Measurements from ENCODE around the gene PCDHA9.
"Not testable (repeated sequence)": the region's sequence is repeated elsewhere in the genome, so short reads cannot be mapped to it uniquely, and the experiment has no call there.

Gene PCDHA9

GRCh38 chr5:140875085-140876065, 27.2 kb downstream of the PCDHA9 start, which contains the start of gene PCDHA12:
TSS of gene PCDHA12 (plus strand) at chr5:140875308. CDS start at chr5:140875473, 165 bp downstream.
- DNase-seq (ENCODE audit: low read depth in 3 of 3, low spot score in 1 of 3), result no peak

- DNase-seq (ENCODE audit: low read depth in 3 of 3, low spot score in 1 of 3), result not testable (repeated sequence)
These were observed 28.5 kb downstream of the PCDHA9 start for GRCh38 chr5:140876541-140877261.

- no peak for DNase-seq (ENCODE audit: low read depth in 3 of 3, low spot score in 1 of 3)
These were observed 29.0 kb downstream of the PCDHA9 start for GRCh38 chr5:140877262-140877581.

- no peak for DNase-seq (ENCODE audit: low read depth in 3 of 3, low spot score in 1 of 3)
These were observed 33.9 kb downstream of the PCDHA9 start, which contains the start of gene PCDHA13 for GRCh38 chr5:140881889-140882590. TSS of gene PCDHA13 (plus strand) at chr5:140882124. CDS start at chr5:140882269, 145 bp downstream.

GRCh38 chr5:140882591-140882899, 34.4 kb downstream of the PCDHA9 start:
- no peak for DNase-seq (ENCODE audit: low read depth in 3 of 3, low spot score in 1 of 3)

GRCh38 chr5:140883373-140883772, 35.2 kb downstream of the PCDHA9 start:
- no peak for DNase-seq (ENCODE audit: low read depth in 3 of 3, low spot score in 1 of 3)

- DNase-seq (ENCODE audit: low read depth in 3 of 3, low spot score in 1 of 3), result no peak
These were observed 35.9 kb downstream of the PCDHA9 start for GRCh38 chr5:140883927-140884697.
